ENCODE measurements around the gene COA8.

The COA8 gene

GRCh38 chr14:103526247-103526913, 36.4 kb upstream of the COA8 start:
- no peak for DNase-seq

GRCh38 chr14:103526914-103527248, 35.9 kb upstream of the COA8 start:
- no peak for DNase-seq

GRCh38 chr14:103527408-103528145, 35.2 kb upstream of the COA8 start:
- DNase-seq = no peak

- DNase-seq = no peak
Measured at GRCh38 chr14:103528146-103528586, 34.6 kb upstream of the COA8 start.

GRCh38 chr14:103528587-103529382, 34.0 kb upstream of the COA8 start, which contains the start of gene TRMT61A:
Gene TRMT61A (plus strand): TSS chr14:103529196. CDS start chr14:103529979, 783 bp downstream.
- DNase-seq = peak; percentile 93

GRCh38 chr14:103529383-103530365, 33.1 kb upstream of the COA8 start:
- no peak for DNase-seq

GRCh38 chr14:103530390-103530789, 32.4 kb upstream of the COA8 start:
- no peak for DNase-seq

- DNase-seq = no peak
Measured at GRCh38 chr14:103530831-103531230, 31.9 kb upstream of the COA8 start.

GRCh38 chr14:103531421-103532215, 31.1 kb upstream of the COA8 start:
- DNase-seq = no peak

- no peak for DNase-seq
Measured at GRCh38 chr14:103532216-103533136, 30.3 kb upstream of the COA8 start.

GRCh38 chr14:103533137-103533998, 29.4 kb upstream of the COA8 start:
- DNase-seq = no peak

- DNase-seq = no peak
Measured at GRCh38 chr14:103533999-103534575, 28.7 kb upstream of the COA8 start.

- no peak for DNase-seq
Measured at GRCh38 chr14:103534576-103535061, 28.1 kb upstream of the COA8 start.

GRCh38 chr14:103535081-103535890, 27.5 kb upstream of the COA8 start:
- no peak for DNase-seq

GRCh38 chr14:103535891-103536565, 26.7 kb upstream of the COA8 start:
- DNase-seq = no peak

- DNase-seq = no peak
Measured at GRCh38 chr14:103536693-103537092, 26.1 kb upstream of the COA8 start.

Data from left hindlimb (tissue), 1 donor.